Measurements from ENCODE around the gene HPDL. TPM values are rescaled to one million over a fixed set of nuclear protein-coding genes. Genes with fewer than 3 reads are reported as not detected.

HPDL gene
- total RNA-seq, 1 donor = 0.36 TPM

GRCh38 chr1:45351508-45351907 lies 24.8 kb downstream of the HPDL start:
- TF ChIP-seq CTCF (IDR thresholded peaks at IDR 0.05; ENCODE audit: extremely low read depth, low read depth, low read length) = no peak
- Histone ChIP-seq H3K27ac (ENCODE audit: low read depth, low read length) (no peak overlapping the region), H3K36me3 (ENCODE audit: insufficient read depth, low read length) (no peaks in the 10 kb centered on the region), H3K27me3 (ENCODE audit: insufficient read depth, low read length) (no peaks in the 10 kb centered on the region), H3K9me3 (ENCODE audit: low read depth, low read length) (no peaks in the 10 kb centered on the region), H2AFZ (ENCODE audit: low read length) (no peak overlapping the region), H3K4me1 (ENCODE audit: insufficient read depth, low read length) (peaks cover 3% of the 10 kb centered on the region), H3K79me2 (ENCODE audit: insufficient read depth, low read length) (no peaks in the 10 kb centered on the region), H3K4me2 (ENCODE audit: insufficient read depth, low read length) (no peak overlapping the region), H4K20me1 (ENCODE audit: insufficient read depth, low read length) (no peaks in the 10 kb centered on the region), H3K4me3 (ENCODE audit: insufficient read depth, low read length) (no peak overlapping the region)
- no peak for DNase-seq (ENCODE audit: insufficient read length, low spot score, missing footprints)

- no peaks in the 10 kb centered on the region for H3K4me1 ChIP-seq (ENCODE audit: insufficient read depth, low read length)
- TF ChIP-seq CTCF (IDR thresholded peaks at IDR 0.05; ENCODE audit: extremely low read depth, low read depth, low read length) = no peak
- H3K9me3 ChIP-seq (ENCODE audit: low read depth, low read length) = no peaks in the 10 kb centered on the region
- H3K79me2 ChIP-seq (ENCODE audit: insufficient read depth, low read length) = no peaks in the 10 kb centered on the region
- no peaks in the 10 kb centered on the region for H3K36me3 ChIP-seq (ENCODE audit: insufficient read depth, low read length)
- H4K20me1 ChIP-seq (ENCODE audit: insufficient read depth, low read length) = no peaks in the 10 kb centered on the region
- no peak overlapping the region for H3K4me3 ChIP-seq (ENCODE audit: insufficient read depth, low read length)
- no peak overlapping the region for H2AFZ ChIP-seq (ENCODE audit: low read length)
- H3K4me2 ChIP-seq (ENCODE audit: insufficient read depth, low read length) = no peak overlapping the region
- H3K27ac ChIP-seq (ENCODE audit: low read depth, low read length) = no peak overlapping the region
- DNase-seq (ENCODE audit: insufficient read length, low spot score, missing footprints) = no peak
- H3K27me3 ChIP-seq (ENCODE audit: insufficient read depth, low read length) = no peaks in the 10 kb centered on the region
Measured at GRCh38 chr1:45353685-45354084, 27.0 kb downstream of the HPDL start.

- no peak for TF ChIP-seq CTCF (IDR thresholded peaks at IDR 0.05; ENCODE audit: extremely low read depth, low read depth, low read length)
- no peak overlapping the region for H2AFZ ChIP-seq (ENCODE audit: low read length)
- H3K79me2 ChIP-seq (ENCODE audit: insufficient read depth, low read length) = no peaks in the 10 kb centered on the region
- H3K9me3 ChIP-seq (ENCODE audit: low read depth, low read length) = no peaks in the 10 kb centered on the region
- H3K4me1 ChIP-seq (ENCODE audit: insufficient read depth, low read length) = peaks cover under 1% of the 10 kb centered on the region
- DNase-seq (ENCODE audit: insufficient read length, low spot score, missing footprints) = no peak
- H3K27ac ChIP-seq (ENCODE audit: low read depth, low read length) = no peak overlapping the region
- H3K4me2 ChIP-seq (ENCODE audit: insufficient read depth, low read length) = no peak overlapping the region
- no peaks in the 10 kb centered on the region for H4K20me1 ChIP-seq (ENCODE audit: insufficient read depth, low read length)
- H3K4me3 ChIP-seq (ENCODE audit: insufficient read depth, low read length) = no peak overlapping the region
- H3K27me3 ChIP-seq (ENCODE audit: insufficient read depth, low read length) = no peaks in the 10 kb centered on the region
- no peaks in the 10 kb centered on the region for H3K36me3 ChIP-seq (ENCODE audit: insufficient read depth, low read length)
Measured at GRCh38 chr1:45354838-45355237, 28.1 kb downstream of the HPDL start.

- H3K27ac ChIP-seq (ENCODE audit: low read depth, low read length) = no peak overlapping the region
- no peak for DNase-seq (ENCODE audit: insufficient read length, low spot score, missing footprints)
- TF ChIP-seq CTCF (IDR thresholded peaks at IDR 0.05; ENCODE audit: extremely low read depth, low read depth, low read length) = no peak
Measured at GRCh38 chr1:45355683-45356082, 29.0 kb downstream of the HPDL start.

More at GRCh38 chr1:45355683-45356082, 29.0 kb downstream of the HPDL start:
- Histone ChIP-seq H3K36me3 (ENCODE audit: insufficient read depth, low read length) (no peaks in the 10 kb centered on the region), H3K79me2 (ENCODE audit: insufficient read depth, low read length) (no peaks in the 10 kb centered on the region), H2AFZ (ENCODE audit: low read length) (no peak overlapping the region), H3K4me2 (ENCODE audit: insufficient read depth, low read length) (no peak overlapping the region), H3K27me3 (ENCODE audit: insufficient read depth, low read length) (no peaks in the 10 kb centered on the region), H3K9me3 (ENCODE audit: low read depth, low read length) (no peaks in the 10 kb centered on the region), H3K4me3 (ENCODE audit: insufficient read depth, low read length) (no peak overlapping the region), H4K20me1 (ENCODE audit: insufficient read depth, low read length) (no peaks in the 10 kb centered on the region), H3K4me1 (ENCODE audit: insufficient read depth, low read length) (peaks cover 9% of the 10 kb centered on the region)

All from osteoblast (primary cell).